Calu3 (cell line): ENCODE results near the gene TSPAN7. TPM values are rescaled to one million over a fixed set of nuclear protein-coding genes. Genes with fewer than 3 reads are reported as not detected.

Experiments
- BruUV-seq: library from RNA; stranded (reverse); fragments of 400-500 nt; replicated peaks from 2 replicates; lab custom pipeline; 2021; lab: Mats Ljungman, UMichigan
- CTCF ChIA-PET: fragments of 300-600 bp; sonication (Branson Sonifier 250); formaldehyde crosslinking; loops from one replicate; lab custom pipeline; 2022; ENCODE audit warnings: antibody characterized with exemption; lab: Charles Lee
- DNase-seq: peaks from one replicate; pipeline ENCODE4 v3.0.0; 2022
- H3K27ac Mint-ChIP-seq: one replicate; pipeline ENCODE4 v1.8.0; 2022; ENCODE audit warnings: mixed read lengths; ENCODE audit not compliant: unreplicated experiment
- H3K27me3 Mint-ChIP-seq: one replicate; pipeline ENCODE4 v1.8.0; 2022; ENCODE audit warnings: mixed read lengths; ENCODE audit not compliant: unreplicated experiment
- H3K36me3 Mint-ChIP-seq: one replicate; pipeline ENCODE4 v1.8.0; 2022; ENCODE audit warnings: mild to moderate bottlenecking, moderate library complexity, mixed read lengths; ENCODE audit not compliant: insufficient read depth, unreplicated experiment
- H3K4me1 Mint-ChIP-seq: one replicate; pipeline ENCODE4 v1.8.0; 2022; ENCODE audit warnings: mild to moderate bottlenecking, low read depth, mixed read lengths; ENCODE audit not compliant: unreplicated experiment
- H3K4me3 Mint-ChIP-seq: one replicate; pipeline ENCODE4 v1.8.0; 2022; ENCODE audit warnings: mild to moderate bottlenecking, low read depth, moderate library complexity, mixed read lengths; ENCODE audit not compliant: unreplicated experiment
- H3K9me3 Mint-ChIP-seq: one replicate; pipeline ENCODE4 v1.8.0; 2022; ENCODE audit warnings: low read depth, mixed read lengths; ENCODE audit not compliant: unreplicated experiment
- CTCF ChIP-seq: fragments of 200-600 bp; IDR thresholded peaks from one replicate; pipeline ENCODE4 v1.8.0; 2022; ENCODE audit warnings: antibody characterized with exemption; ENCODE audit not compliant: unreplicated experiment
- intact Hi-C: fragments of 100-400 bp; cut with micrococcal nuclease; formaldehyde crosslinking; loops from one replicate; pipeline ENCODE4 v1.10.0; 2022; ENCODE audit not compliant: unreplicated experiment
- total RNA-seq: library from RNA; stranded (reverse); gene quantifications from 2 replicates; pipeline ENCODE4 v1.2.3, GENCODE V29; 2022

Gene TSPAN7
- total RNA-seq, 1 experiment from 2014 or later, result 0.21 TPM

- Mint-ChIP-seq H3K36me3 (no peaks in the 10 kb centered on the region), H3K27ac (no peak overlapping the region), H3K4me3 (no peak overlapping the region), H3K27me3 (peaks cover 42% of the 10 kb centered on the region), H3K9me3 (no peaks in the 10 kb centered on the region), H3K4me1 (no peaks in the 10 kb centered on the region)
- TF ChIP-seq CTCF, result no peak
- intact Hi-C loops, result no loop called here
- DNase-seq, result no peak
- no TSS peak for BruUV-seq
- CTCF ChIA-PET, result no interaction called here
Measured at GRCh38 chrX:38672646-38673045, 111.3 kb downstream of the TSPAN7 start.

GRCh38 chrX:38675856-38676255, 114.5 kb downstream of the TSPAN7 start:
- no peak overlapping the region for H3K4me3 Mint-ChIP-seq
- no TSS peak for BruUV-seq
- TF ChIP-seq CTCF, result no peak
- DNase-seq, result no peak
- H3K36me3 Mint-ChIP-seq, result no peaks in the 10 kb centered on the region
- no peaks in the 10 kb centered on the region for H3K4me1 Mint-ChIP-seq
- H3K27me3 Mint-ChIP-seq, result peaks cover 55% of the 10 kb centered on the region
- no peaks in the 10 kb centered on the region for H3K9me3 Mint-ChIP-seq
- CTCF ChIA-PET, result no interaction called here
- no peak overlapping the region for H3K27ac Mint-ChIP-seq
- intact Hi-C loops, result no loop called here

- CTCF ChIA-PET, result no interaction called here
- no TSS peak for BruUV-seq
- DNase-seq, result no peak
- intact Hi-C loops, result no loop called here
- Mint-ChIP-seq H3K4me3 (no peak overlapping the region), H3K36me3 (no peaks in the 10 kb centered on the region), H3K9me3 (no peaks in the 10 kb centered on the region), H3K27me3 (peaks cover 55% of the 10 kb centered on the region), H3K27ac (no peak overlapping the region), H3K4me1 (peaks cover 7% of the 10 kb centered on the region)
- TF ChIP-seq CTCF, result no peak
Measured at GRCh38 chrX:38678183-38678582, 116.8 kb downstream of the TSPAN7 start.

GRCh38 chrX:38678821-38679220, 117.5 kb downstream of the TSPAN7 start:
- intact Hi-C loops, result no loop called here
- no peak for DNase-seq
- Mint-ChIP-seq H3K27me3 (peaks cover 51% of the 10 kb centered on the region), H3K4me3 (no peak overlapping the region), H3K27ac (no peak overlapping the region), H3K4me1 (peaks cover 7% of the 10 kb centered on the region), H3K36me3 (no peaks in the 10 kb centered on the region), H3K9me3 (no peaks in the 10 kb centered on the region)
- CTCF ChIA-PET, result no interaction called here
- no peak for TF ChIP-seq CTCF
- no TSS peak for BruUV-seq
